Superior temporal gyrus (tissue), 1 donor: ENCODE data around the gene TMEM202.
"Not testable (repeated sequence)": the region's sequence is repeated elsewhere in the genome, so short reads cannot be mapped to it uniquely, and the experiment has no call there.

Experiments
- DNase-seq: peaks from one replicate; pipeline ENCODE4 v3.0.0-alpha.2; 2016; ENCODE audit errors: extremely low spot score

Gene TMEM202

DNA sequence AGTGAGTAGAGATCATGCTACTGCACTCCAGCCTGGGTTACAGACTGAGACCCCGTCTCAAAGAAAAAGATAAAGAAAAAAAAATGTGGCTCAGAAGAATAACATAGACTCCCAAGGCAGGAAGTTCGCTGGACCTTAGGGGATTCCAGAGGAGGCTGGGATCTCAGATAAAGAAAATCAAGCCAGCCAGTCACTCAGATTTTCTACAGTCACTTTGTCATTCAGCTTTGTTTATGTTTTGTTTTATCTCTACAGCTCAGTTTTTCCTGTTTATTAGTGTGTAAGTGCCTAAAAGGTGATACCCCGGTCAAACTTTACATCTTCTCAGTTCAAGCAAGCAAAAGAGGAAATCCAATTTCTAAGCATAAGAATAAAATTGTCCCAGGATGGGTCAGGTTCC lies 6.3 kb downstream of the TMEM202 start:
- DNase-seq = no peak

DNA sequence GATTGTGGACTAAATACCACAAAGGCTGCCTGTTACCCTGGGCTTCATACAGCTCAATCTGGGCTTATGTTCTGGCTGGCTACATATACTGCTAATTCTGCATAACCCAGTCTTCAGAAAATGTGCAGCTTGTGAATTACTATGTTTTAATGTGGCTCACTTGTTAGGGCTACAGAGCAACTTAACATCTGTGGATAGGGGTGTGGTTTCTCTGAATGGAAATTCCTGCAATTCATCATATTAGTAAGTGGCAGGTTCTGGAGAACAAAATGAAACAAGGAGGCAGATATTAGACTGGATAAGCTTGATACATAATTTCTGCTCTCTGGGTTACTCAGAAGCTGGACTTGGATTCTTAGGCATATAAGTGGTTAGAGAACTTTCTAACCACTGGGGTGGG lies 6.7 kb downstream of the TMEM202 start:
- no peak for DNase-seq

DNA sequence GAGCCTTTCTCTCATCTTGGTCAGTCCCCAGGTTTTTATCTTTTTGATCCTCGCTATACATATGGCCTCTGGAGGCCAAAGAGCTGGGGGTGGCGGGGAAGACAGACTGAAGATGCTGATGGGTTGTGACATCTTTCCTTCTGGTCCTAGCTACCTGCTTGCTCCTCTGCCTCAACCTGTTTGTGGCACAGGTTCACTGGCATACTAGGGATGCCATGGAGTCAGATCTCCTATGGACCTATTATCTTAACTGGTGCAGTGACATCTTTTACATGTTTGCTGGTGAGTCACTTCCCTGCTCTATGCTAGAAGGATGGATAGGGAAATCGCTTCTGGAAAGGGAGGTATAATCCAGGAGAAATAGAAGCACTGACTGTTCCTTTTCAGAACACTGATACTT lies 8.8 kb downstream of the TMEM202 start:
- DNase-seq = no peak

DNA sequence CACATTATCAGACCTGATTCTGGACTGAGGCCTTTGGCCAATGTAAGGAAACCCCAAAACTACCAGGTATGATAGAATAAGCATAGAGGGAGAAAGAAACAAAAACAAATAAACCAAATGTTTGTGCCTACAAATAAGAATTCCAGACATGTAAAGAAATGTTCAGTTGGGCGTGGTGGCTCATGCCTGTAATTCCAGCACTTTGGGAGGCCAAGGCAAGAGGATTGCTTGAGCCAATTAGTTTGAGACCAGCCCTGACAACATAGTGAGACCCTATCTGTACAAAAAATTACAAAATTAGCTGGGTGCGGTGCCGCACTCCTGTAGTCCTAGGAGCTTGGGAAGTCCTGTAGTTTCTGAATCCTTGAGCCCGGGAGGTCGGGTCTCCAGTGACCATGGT lies 13.0 kb downstream of the TMEM202 start:
- no peak for DNase-seq

DNA sequence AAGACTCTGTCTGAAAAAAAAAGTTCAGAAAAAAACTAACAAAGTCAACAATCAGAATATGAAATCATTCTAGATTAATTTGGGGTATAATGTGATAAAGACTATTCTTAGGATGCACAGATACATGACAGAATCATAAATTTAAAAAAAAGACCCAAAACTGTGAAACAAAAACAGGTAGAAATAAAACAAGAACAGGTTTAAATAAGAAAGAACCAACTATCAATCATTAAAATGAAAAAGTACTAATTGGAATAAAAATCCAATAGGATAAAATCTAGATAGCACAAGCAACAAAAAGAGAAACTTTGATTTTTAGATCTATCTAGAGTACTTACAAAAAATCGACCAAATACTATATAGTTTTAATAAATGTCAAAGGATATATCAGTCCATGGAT lies 13.4 kb downstream of the TMEM202 start:
- no peak for DNase-seq

DNA sequence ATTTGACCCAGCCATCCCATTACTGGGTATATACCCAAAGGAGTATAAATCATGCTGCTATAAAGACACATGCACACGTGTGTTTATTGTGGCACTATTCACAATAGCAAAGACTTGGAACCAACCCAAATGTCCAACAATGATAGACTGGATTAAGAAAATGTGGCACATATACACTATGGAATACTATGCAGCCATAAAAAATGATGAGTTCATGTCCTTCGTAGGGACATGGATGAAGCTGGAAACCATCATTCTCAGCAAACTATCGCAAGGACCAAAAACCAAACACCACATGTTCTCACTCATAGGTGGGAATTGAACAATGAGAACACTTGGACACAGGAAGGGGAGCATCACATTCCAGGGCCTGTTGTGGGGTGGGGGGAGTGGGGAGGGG lies 15.2 kb downstream of the TMEM202 start:
- DNase-seq = not testable (repeated sequence)

DNA sequence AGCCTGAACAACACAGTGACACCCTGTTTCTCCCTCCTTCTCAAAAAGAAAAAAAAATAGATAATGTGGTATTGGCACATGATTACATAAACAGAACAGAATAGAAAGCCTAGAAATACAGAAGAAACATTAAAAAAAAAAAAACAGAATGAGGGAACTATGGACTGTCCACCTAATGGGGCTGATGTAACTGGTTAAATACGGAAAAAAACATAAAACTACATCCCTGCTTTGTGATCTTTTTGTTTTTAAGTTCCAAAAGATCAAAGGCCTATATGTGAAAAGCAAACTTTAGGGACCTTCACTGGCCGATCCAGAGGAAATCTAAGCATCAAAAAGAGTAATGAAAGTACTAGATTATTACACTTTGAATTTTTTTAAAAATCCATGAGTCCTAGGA lies 17.2 kb downstream of the TMEM202 start:
- DNase-seq = no peak

DNA sequence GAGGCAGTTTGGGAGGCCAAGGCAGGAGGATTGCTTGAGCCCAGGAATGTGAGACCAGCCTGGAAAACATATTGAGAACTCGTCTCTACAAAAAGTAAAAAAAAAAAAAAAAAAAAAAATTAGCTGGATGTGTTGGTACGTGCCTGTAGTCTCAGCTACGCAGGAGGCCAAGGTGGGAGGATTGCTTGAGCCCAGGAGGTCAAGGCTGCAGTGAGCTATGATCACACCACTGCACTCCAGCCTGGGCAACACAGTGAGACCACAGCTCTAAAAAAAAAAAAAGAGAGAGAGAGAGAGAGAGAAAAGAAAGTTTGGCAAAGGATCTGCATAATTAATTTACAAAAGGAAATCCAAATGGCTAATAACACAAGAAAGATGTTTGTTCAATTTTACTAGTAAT lies 21.7 kb downstream of the TMEM202 start:
- DNase-seq = not testable (repeated sequence)

DNA sequence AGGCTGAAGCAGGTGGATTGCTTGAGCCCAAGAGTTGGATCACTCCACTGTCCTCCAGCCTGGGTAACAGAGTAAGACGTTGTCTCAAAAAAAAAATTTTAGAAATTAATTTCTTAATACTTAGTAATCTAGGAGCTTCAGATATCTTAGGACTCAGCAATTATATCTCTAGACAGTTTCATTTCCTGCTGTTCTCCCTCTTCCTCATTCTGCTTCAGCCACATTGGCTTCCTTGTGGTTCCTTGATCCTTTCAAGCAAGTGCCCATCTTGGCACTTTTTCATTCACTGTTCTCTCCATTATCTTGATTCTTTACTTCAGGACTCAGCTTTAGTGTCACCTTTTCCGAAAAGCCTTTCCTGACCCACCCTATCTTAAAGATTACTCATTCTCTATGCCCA lies 22.5 kb downstream of the TMEM202 start:
- no peak for DNase-seq

DNA sequence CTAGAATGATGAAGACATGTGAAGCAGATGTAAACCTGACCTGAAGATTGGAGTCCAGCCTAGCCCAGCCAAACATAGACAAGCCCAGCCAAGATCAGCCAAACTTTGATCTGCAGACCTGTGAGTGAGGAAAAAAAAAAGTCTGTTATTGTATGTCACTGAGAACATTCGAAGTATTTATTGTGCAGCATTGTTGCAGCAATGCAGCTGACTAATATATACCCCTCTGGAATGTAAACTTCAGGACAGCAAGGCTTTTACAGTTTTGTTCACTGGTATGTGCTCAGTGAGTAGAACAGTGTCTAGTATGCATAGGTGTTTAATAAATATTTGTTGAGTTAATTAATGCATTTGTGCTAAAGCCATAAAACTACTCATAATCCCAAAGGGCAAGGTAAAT lies 23.4 kb downstream of the TMEM202 start:
- DNase-seq = no peak

DNA sequence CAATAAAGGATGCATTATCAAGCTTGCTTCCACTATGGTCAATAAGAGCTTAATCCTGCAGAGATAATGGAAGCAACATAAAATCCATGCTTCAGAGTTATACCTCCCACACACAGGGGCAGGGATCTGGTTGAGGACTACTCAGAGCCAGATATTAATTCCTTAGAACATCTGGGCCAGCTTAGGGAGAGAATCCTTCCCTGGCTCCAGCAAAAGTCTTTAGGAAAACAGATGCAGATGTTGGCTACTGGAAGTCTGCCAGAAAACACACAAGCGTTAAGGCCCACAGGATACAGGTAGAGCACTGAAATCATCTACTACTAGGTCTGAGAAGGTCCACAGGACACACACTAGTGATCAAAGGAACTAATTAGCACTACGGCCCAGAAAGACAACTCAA lies 25.2 kb downstream of the TMEM202 start:
- no peak for DNase-seq

DNA sequence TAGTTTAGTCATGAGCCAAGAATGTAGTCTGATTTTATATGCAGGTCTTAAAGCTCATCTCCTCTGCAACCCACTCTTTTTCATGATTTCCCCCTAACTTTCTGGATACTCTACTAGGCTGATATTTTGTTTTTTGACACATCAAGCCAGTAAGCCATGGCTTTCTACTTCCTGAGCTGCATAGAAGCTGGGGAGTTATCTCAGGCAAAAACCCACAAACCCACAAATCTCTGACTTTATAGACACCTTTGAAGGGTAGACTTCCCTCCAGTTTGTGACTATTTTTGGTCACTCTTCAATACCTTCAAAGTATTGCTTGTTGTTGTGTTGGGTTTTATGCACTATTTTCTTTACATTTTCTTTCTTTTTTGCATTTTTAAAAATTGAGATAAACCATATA lies 28.6 kb downstream of the TMEM202 start:
- DNase-seq = no peak

DNA sequence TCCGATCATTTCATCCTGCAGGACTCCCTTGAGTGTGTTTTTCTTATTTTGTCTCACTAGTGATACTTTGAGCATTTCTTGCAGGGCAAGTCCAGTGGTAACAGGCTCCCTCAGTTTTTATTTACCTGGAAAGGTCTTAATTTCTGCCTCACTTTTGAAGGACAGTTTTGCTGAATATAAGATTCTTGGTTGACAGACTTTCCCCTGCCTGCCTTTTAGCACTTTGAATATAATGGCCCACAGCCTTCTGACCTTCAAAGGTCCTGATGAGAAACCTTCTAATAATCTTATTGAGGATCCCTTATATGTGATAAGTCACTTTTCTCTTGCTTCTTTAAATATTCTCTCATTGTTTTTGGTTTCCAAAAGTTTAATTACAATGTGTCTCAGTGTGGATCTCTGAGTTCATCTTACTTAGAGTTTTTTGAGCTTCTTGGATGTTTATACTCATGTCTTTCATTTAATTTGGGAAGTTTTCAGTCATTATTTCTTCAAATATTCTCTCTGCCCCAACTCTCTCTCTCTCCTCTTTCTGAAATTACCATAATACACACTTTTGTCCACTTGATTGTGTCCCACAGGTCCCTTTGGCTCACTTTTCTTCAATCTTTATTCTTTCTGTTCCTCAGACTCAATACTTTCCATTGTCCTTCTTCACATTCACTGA lies 39.7 kb downstream of the TMEM202 start:
- DNase-seq = no peak

DNA sequence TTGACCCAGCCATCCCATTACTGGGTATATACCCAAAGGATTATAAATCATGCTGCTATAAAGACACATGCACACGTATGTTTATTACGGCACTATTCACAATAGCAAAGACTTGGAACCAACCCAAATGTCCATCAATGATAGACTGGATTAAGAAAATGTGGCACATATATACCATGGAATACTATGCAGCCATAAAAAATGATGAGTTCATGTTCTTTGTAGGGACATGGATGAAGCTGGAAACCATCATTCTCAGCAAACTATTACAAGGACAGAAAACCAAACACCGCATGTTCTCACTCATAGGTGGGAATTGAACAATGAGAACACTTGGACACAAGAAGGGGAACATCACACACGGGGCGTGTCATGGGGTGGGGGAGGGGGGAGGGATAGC lies 44.7 kb downstream of the TMEM202 start:
- DNase-seq = not testable (repeated sequence)

DNA sequence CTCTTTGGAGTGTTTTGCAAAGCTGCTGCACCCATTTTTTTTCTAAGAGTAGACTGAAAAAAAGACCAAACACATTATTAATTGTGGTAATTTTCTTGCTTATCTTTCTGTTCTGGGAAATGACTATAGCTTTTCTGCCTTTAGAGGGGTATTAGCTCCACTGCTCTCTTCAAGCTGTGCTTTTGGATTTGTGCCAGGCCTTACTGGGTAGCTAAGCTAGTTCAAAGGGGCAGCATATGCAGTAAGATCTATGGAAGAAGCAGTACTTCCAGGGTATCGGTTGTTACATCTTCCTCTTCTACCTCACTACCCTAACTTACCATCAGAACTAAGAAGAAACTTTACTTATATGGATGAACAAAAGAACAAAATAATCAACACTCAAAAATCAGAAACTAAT lies 47.3 kb downstream of the TMEM202 start:
- DNase-seq = no peak

DNA sequence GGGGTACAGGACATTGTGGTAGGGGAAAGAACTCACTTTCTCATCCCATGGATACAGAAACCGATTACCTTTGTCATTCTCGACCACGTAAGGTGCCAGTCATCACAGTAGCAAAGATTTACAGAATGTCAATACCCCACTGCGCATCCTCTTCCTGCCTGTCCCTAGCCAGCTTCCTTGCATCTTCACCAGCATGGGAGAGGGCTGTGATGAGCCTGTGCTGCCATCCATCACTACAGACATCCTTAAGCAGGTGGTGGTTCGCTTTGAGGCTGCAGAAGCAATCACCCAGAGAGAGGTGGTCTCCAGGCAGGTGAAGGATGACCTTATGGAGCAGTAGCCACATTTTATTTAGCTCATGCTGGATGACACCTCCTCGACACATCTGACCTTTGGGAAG lies 52.7 kb downstream of the TMEM202 start:
- no peak for DNase-seq

DNA sequence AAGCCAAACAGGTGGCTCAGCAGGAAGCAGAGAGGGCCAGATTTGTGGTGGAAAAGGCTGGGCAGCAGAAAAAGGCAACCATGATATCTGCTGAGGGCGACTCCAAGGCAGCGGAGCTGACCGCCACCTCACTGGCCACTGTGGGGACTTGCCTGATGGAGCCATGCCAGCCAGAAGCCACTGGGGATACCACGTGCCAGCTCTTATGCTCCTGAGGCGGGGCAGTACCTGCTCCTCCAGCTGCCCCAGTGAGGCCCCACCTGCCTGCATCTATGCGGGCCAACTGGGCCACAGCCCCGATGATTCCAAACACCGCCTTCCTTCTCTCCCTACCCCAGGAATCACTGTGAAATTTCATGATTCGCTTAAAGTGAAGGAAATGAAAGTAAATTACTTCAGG lies 53.1 kb downstream of the TMEM202 start:
- no peak for DNase-seq

DNA sequence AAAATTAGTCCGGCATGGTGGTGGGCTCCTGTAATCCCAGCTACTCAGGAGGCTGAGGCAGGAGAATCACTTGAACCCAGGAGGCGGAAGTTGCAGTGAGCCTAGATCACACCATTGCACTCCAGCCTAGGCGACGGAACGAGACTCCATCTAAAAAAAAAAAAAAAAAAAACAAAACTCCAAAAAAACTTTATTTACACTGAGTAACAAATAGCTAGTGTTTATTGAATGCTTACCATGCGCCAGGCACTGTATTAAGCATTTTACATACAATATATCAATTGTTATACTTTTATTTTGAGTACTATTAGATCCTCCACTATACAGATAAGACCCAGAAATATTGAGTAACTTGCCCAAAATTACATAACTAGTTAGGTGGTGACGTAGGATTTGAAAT lies 58.6 kb downstream of the TMEM202 start:
- no peak for DNase-seq
